NOMO-1 treated with dmso at 0.1 percent for 144 hours (cell line): ENCODE measurements around the gene STRBP.

Experiments used
- DNase-seq: peaks from one replicate; lab custom pipeline; 2025; ENCODE audit not compliant: unreplicated experiment; lab: John Stamatoyannopoulos, UW

The STRBP gene

GRCh38 chr9:123135430-123135829 lies 133.0 kb downstream of the STRBP start:
- no peak for DNase-seq

- DNase-seq, result no peak
Observed at GRCh38 chr9:123132696-123133095, 135.7 kb downstream of the STRBP start.

- no peak for DNase-seq
Observed at GRCh38 chr9:123131993-123132392, 136.4 kb downstream of the STRBP start.

GRCh38 chr9:123131258-123131657 lies 137.1 kb downstream of the STRBP start:
- no peak for DNase-seq

- DNase-seq, result no peak
Observed at GRCh38 chr9:123129423-123129822, 139.0 kb downstream of the STRBP start.

- no peak for DNase-seq
Observed at GRCh38 chr9:123128591-123128990, 139.8 kb downstream of the STRBP start.

- DNase-seq, result no peak
Observed at GRCh38 chr9:123127512-123128075, 140.8 kb downstream of the STRBP start.

- no peak for DNase-seq
Observed at GRCh38 chr9:123121457-123121856, 146.9 kb downstream of the STRBP start.

GRCh38 chr9:123120953-123121352 lies 147.4 kb downstream of the STRBP start:
- no peak for DNase-seq

GRCh38 chr9:123120131-123120530 lies 148.3 kb downstream of the STRBP start:
- DNase-seq, result no peak

- no peak for DNase-seq
Observed at GRCh38 chr9:123119566-123119965, 148.8 kb downstream of the STRBP start.

- DNase-seq, result no peak
Observed at GRCh38 chr9:123116036-123116435, 152.3 kb downstream of the STRBP start.

- DNase-seq, result no peak
Observed at GRCh38 chr9:123115146-123115913, 153.1 kb downstream of the STRBP start.

- no peak for DNase-seq
Observed at GRCh38 chr9:123113185-123113584, 155.2 kb downstream of the STRBP start.

GRCh38 chr9:123112015-123112975 lies 156.1 kb downstream of the STRBP start:
- DNase-seq, result no peak

- DNase-seq, result no peak
Observed at GRCh38 chr9:123111427-123112014, 156.9 kb downstream of the STRBP start.

GRCh38 chr9:123109540-123110279 lies 158.7 kb downstream of the STRBP start:
- DNase-seq, result no peak

- DNase-seq, result no peak
Observed at GRCh38 chr9:123108976-123109375, 159.4 kb downstream of the STRBP start.

GRCh38 chr9:123107639-123108285 lies 160.6 kb downstream of the STRBP start:
- DNase-seq, result no peak

GRCh38 chr9:123105490-123105889 lies 162.9 kb downstream of the STRBP start:
- DNase-seq, result no peak
